Thoracic aorta (tissue), 2 donors: ENCODE results near the gene TAF4B. TPM values are rescaled to one million over a fixed set of nuclear protein-coding genes. Genes with fewer than 3 reads are reported as not detected.

Source experiments
- ATAC-seq: fragments of 150-250 bp; one replicate; pipeline ENCODE4 v1.8.0; 2017; ENCODE audit warnings: low read depth; ENCODE audit not compliant: insufficient number of reproducible peaks, low FRiP score
- DNase-seq: peaks from one replicate; pipeline ENCODE4 v3.0.0-alpha.2; 2020; ENCODE audit warnings: low spot score
- H3K27ac ChIP-seq, 2 donors: fragments of 200-600 bp; sonication (generic); 1 replicate in 1 of 2; 2 replicates in 1 of 2; pipeline ENCODE4 v1.5.1; 2016; ENCODE audit warnings: mild to moderate bottlenecking in 2 of 2, moderate library complexity in 2 of 2
- H3K27me3 ChIP-seq: fragments of 200-600 bp; sonication (generic); replicated peaks from 2 replicates; pipeline ENCODE4 v1.6.0; 2016; ENCODE audit warnings: mild to moderate bottlenecking; ENCODE audit not compliant: insufficient read depth
- H3K36me3 ChIP-seq: fragments of 200-600 bp; sonication (generic); one replicate; pipeline ENCODE4 v1.5.1; 2016
- H3K4me1 ChIP-seq, 2 donors: fragments of 200-600 bp; sonication (generic); 1 replicate in 1 of 2; 2 replicates in 1 of 2; pipeline versions ENCODE4 v1.5.1 to v1.6.0; 2016; ENCODE audit warnings: low read depth in 2 of 2, mild to moderate bottlenecking in 1 of 2; ENCODE audit not compliant: control insufficient read depth in 1 of 2
- H3K4me3 ChIP-seq: fragments of 200-600 bp; sonication (generic); 2 replicates; pipeline ENCODE4 v1.5.1; 2016; ENCODE audit warnings: mild to moderate bottlenecking
- H3K9me3 ChIP-seq: fragments of 200-600 bp; sonication (generic); 2 replicates; pipeline ENCODE4 v1.5.1; 2016
- CTCF ChIP-seq: fragments of 200-600 bp; sonication (generic); IDR thresholded peaks from one replicate; pipeline ENCODE4 v1.5.1; 2019; ENCODE audit warnings: antibody characterized with exemption
- total RNA-seq, 2 donors: library from RNA; depleted of rRNA; stranded (reverse); fragments of >200 nt; gene quantifications; one replicate each; pipeline versions ENCODE4 v1.1.0 to v1.2.3, GENCODE V29; 2016

The TAF4B gene
- total RNA-seq, 2 donors from 2014 or later = 3.9 to 15.6 TPM

- ATAC-seq (no peak), DNase-seq (no peak)
- Histone ChIP-seq H3K27ac (no peak overlapping the region), H3K36me3 (no peaks in the 10 kb centered on the region), H3K27me3 (no peaks in the 10 kb centered on the region), H3K4me3 (no peak overlapping the region), H3K4me1 (no peaks in the 10 kb centered on the region), H3K9me3 (no peaks in the 10 kb centered on the region)
- no peak for TF ChIP-seq CTCF
These were observed 193.5 kb downstream of the TAF4B start for GRCh38 chr18:26419746-26420145.

- ATAC-seq (no peak), DNase-seq (no peak)
- Histone ChIP-seq H3K36me3 (no peaks in the 10 kb centered on the region), H3K4me1 (no peaks in the 10 kb centered on the region), H3K9me3 (no peaks in the 10 kb centered on the region), H3K27ac (no peak overlapping the region), H3K4me3 (no peak overlapping the region), H3K27me3 (no peaks in the 10 kb centered on the region)
- no peak for TF ChIP-seq CTCF
These were observed 195.3 kb downstream of the TAF4B start for GRCh38 chr18:26421503-26421902.

- H3K36me3 ChIP-seq = no peaks in the 10 kb centered on the region
- no peaks in the 10 kb centered on the region for H3K27me3 ChIP-seq
- DNase-seq = no peak
- no peak overlapping the region for H3K4me3 ChIP-seq
- H3K4me1 ChIP-seq = no peaks in the 10 kb centered on the region
- H3K9me3 ChIP-seq = no peaks in the 10 kb centered on the region
- TF ChIP-seq CTCF = no peak
- no peak overlapping the region for H3K27ac ChIP-seq
- no peak for ATAC-seq
These were observed 195.7 kb downstream of the TAF4B start for GRCh38 chr18:26421931-26422330.

- Histone ChIP-seq H3K4me1 (no peaks in the 10 kb centered on the region), H3K9me3 (no peaks in the 10 kb centered on the region), H3K4me3 (no peak overlapping the region), H3K27ac (no peak overlapping the region), H3K27me3 (no peaks in the 10 kb centered on the region), H3K36me3 (no peaks in the 10 kb centered on the region)
- TF ChIP-seq CTCF = no peak
- ATAC-seq (no peak), DNase-seq (no peak)
These were observed 196.4 kb downstream of the TAF4B start for GRCh38 chr18:26422472-26423162.

GRCh38 chr18:26424428-26425147, 198.3 kb downstream of the TAF4B start:
- H3K9me3 ChIP-seq = no peaks in the 10 kb centered on the region
- no peaks in the 10 kb centered on the region for H3K4me1 ChIP-seq
- H3K36me3 ChIP-seq = no peaks in the 10 kb centered on the region
- no peak for TF ChIP-seq CTCF
- no peak overlapping the region for H3K27ac ChIP-seq
- no peak for ATAC-seq
- H3K4me3 ChIP-seq = no peak overlapping the region
- DNase-seq = no peak
- no peaks in the 10 kb centered on the region for H3K27me3 ChIP-seq
